Transverse colon (tissue), 4 donors: Measurements from ENCODE around the gene PSMD14. TPM values are rescaled to one million over a fixed set of nuclear protein-coding genes. Genes with fewer than 3 reads are reported as not detected.

ENCODE experiments used
- DNase-seq: peaks from one replicate; pipeline ENCODE4 v3.0.0-alpha.2; 2019
- H3K27ac ChIP-seq, 4 donors: fragments of 200-600 bp; sonication (generic); 2 replicates each; pipeline ENCODE4 v1.5.1; 2016 to 2018; ENCODE audit warnings: inconsistent platforms in 4 of 4
- H3K27me3 ChIP-seq: fragments of 200-600 bp; sonication (generic); 2 replicates; pipeline ENCODE4 v1.5.1; 2017; ENCODE audit warnings: inconsistent platforms
- H3K36me3 ChIP-seq, 4 donors: fragments of 200-600 bp; sonication (generic); 2 replicates each; pipeline ENCODE4 v1.5.1; 2017 to 2019; ENCODE audit warnings: inconsistent platforms in 4 of 4
- H3K4me1 ChIP-seq, 4 donors: fragments of 200-600 bp; sonication (generic); 2 replicates each; pipeline ENCODE4 v1.5.1; 2017 to 2020; ENCODE audit warnings: inconsistent platforms in 4 of 4
- H3K4me3 ChIP-seq, 4 donors: fragments of 200-600 bp; sonication (generic); 1 replicate in 1 of 4; 2 replicates in 3 of 4; pipeline versions ENCODE4 v1.5.1 to v1.6.1; 2017 to 2019; ENCODE audit warnings: inconsistent platforms in 4 of 4
- H3K9me3 ChIP-seq, 2 donors: fragments of 200-600 bp; sonication (generic); 2 replicates each; pipeline ENCODE4 v1.5.1; 2017 to 2019; ENCODE audit warnings: inconsistent platforms in 2 of 2
- CTCF ChIP-seq, 5 experiments: fragments of 200-600 bp in 3 of 5; fragments of 450-650 bp in 2 of 5; sonication (generic) in 3 of 5; IDR thresholded peaks; 1 replicate in 2 of 5; 2 replicates in 3 of 5; pipeline ENCODE4 v1.5.1; 2016 to 2017; ENCODE audit warnings: antibody characterized with exemption in 5 of 5, inconsistent platforms in 3 of 5, mild to moderate bottlenecking in 2 of 5, moderate library complexity in 1 of 5
- EP300 ChIP-seq: sonication (generic); formaldehyde crosslinking; IDR thresholded peaks from one replicate; pipeline ENCODE4 v1.6.1; 2017; ENCODE audit warnings: antibody characterized with exemption, low read depth
- POLR2A ChIP-seq: fragments of 450-650 bp; IDR thresholded peaks from one replicate; pipeline ENCODE4 v1.6.1; 2016; ENCODE audit warnings: antibody characterized with exemption, mild to moderate bottlenecking, moderate library complexity
- POLR2AphosphoS5 ChIP-seq, 3 donors: sonication (generic); formaldehyde crosslinking; IDR thresholded peaks; one replicate each; pipeline ENCODE4 v1.6.1; 2016; ENCODE audit warnings: antibody characterized with exemption in 3 of 3
- WGBS, 2 donors: methylation state at CpG; one replicate each; pipeline ENCODE4 v1.1.5; 2018; ENCODE audit warnings: low coverage in 1 of 2; 5-methylcytosine and 5-hydroxymethylcytosine counted together
- in situ Hi-C, 4 donors: fragments of 200-750 bp; cut with MboI; loops; one replicate each; pipeline versions ENCODE4 v1.15.0 to v1.15.1; 2017; ENCODE audit warnings: low sequenced_read_pairs in 3 of 4, low pct_ligation_motif_present in 1 of 4, low pct_unique_long_range_greater_than_20kb in 1 of 4
- intact Hi-C: fragments of 100-400 bp; cut with DNase I; formaldehyde crosslinking; loops from one replicate; pipeline ENCODE4 v1.15.1; 2023; ENCODE audit warnings: low total_unique reads
- total RNA-seq, 4 donors: library from RNA; depleted of rRNA; stranded (reverse); fragments of >200 nt; gene quantifications; one replicate each; pipeline ENCODE4 v1.1.0, GENCODE V29; 2016

PSMD14 gene
- total RNA-seq, 4 donors from 2014 or later = 5.2 to 30.1 (median 22.6) TPM

GRCh38 chr2:161381546-161381945 lies 73.3 kb downstream of the PSMD14 start:
- Histone ChIP-seq H3K27ac (no peak overlapping the region), H3K9me3 (no peaks in the 10 kb centered on the region), H3K36me3 (no peaks in the 10 kb centered on the region), H3K27me3 (no peaks in the 10 kb centered on the region), H3K4me3 (no peak overlapping the region), H3K4me1 (no peaks in the 10 kb centered on the region)
- in situ Hi-C loops (no loop called here), intact Hi-C loops (no loop called here)
- no peak for TF ChIP-seq POLR2AphosphoS5 (IDR thresholded peaks at IDR 0.05)
- no peak for TF ChIP-seq EP300
- DNase-seq = no peak
- 88 to 93% methylated on average over 3 of the region's 3 CpGs for WGBS, 2 donors

- Histone ChIP-seq H3K27me3 (no peaks in the 10 kb centered on the region), H3K36me3 (no peaks in the 10 kb centered on the region), H3K9me3 (no peaks in the 10 kb centered on the region), H3K4me3 (no peak overlapping the region), H3K4me1 (no peaks in the 10 kb centered on the region), H3K27ac (no peak overlapping the region)
- TF ChIP-seq EP300 = no peak
- TF ChIP-seq CTCF (IDR thresholded peaks at IDR 0.05) = no peak
- TF ChIP-seq POLR2AphosphoS5 (IDR thresholded peaks at IDR 0.05) = no peak
- intact Hi-C loops (no loop called here), in situ Hi-C loops (no loop called here)
- WGBS, 2 donors = 94 to 96% methylated on average over 4 of the region's 4 CpGs
- no peak for DNase-seq
Measured at GRCh38 chr2:161382747-161383146, 74.5 kb downstream of the PSMD14 start.

GRCh38 chr2:161384864-161385263 lies 76.6 kb downstream of the PSMD14 start:
- intact Hi-C loops = no loop called here
- no peak for DNase-seq
- H3K4me3 ChIP-seq = no peak overlapping the region
- in situ Hi-C loops = no loop called here
- H3K4me1 ChIP-seq = no peaks in the 10 kb centered on the region
- no peak overlapping the region for H3K27ac ChIP-seq
- H3K36me3 ChIP-seq = no peaks in the 10 kb centered on the region
- H3K27me3 ChIP-seq = no peaks in the 10 kb centered on the region
- H3K9me3 ChIP-seq = no peaks in the 10 kb centered on the region
- no peak for TF ChIP-seq POLR2A
- no peak for TF ChIP-seq EP300
- no peak for TF ChIP-seq CTCF (IDR thresholded peaks at IDR 0.05)
- no peak for TF ChIP-seq POLR2AphosphoS5 (IDR thresholded peaks at IDR 0.05)

- H3K27me3 ChIP-seq = no peaks in the 10 kb centered on the region
- in situ Hi-C loops = no loop called here
- intact Hi-C loops = no loop called here
Measured at GRCh38 chr2:161386228-161386824, 78.1 kb downstream of the PSMD14 start.

GRCh38 chr2:161388146-161388779 lies 80.0 kb downstream of the PSMD14 start:
- Histone ChIP-seq H3K27ac (no peak overlapping the region), H3K4me1 (no peaks in the 10 kb centered on the region), H3K36me3 (no peaks in the 10 kb centered on the region), H3K9me3 (no peaks in the 10 kb centered on the region), H3K4me3 (no peak overlapping the region), H3K27me3 (no peaks in the 10 kb centered on the region)
- intact Hi-C loops (no loop called here), in situ Hi-C loops (no loop called here)
- DNase-seq = no peak
- 49 to 59% methylated on average over 2 of the region's 2 CpGs for WGBS, 2 donors
- TF ChIP-seq EP300 = no peak
- no peak for TF ChIP-seq POLR2AphosphoS5 (IDR thresholded peaks at IDR 0.05)
- no peak for TF ChIP-seq CTCF (IDR thresholded peaks at IDR 0.05)
- no peak for TF ChIP-seq POLR2A

More at GRCh38 chr2:161386228-161386824, 78.1 kb downstream of the PSMD14 start:
- Histone ChIP-seq H3K27ac (no peak overlapping the region), H3K36me3 (no peaks in the 10 kb centered on the region), H3K4me3 (no peak overlapping the region), H3K4me1 (no peaks in the 10 kb centered on the region), H3K9me3 (no peaks in the 10 kb centered on the region)
- 84 to 94% methylated on average over 2 of the region's 2 CpGs for WGBS, 2 donors
- TF ChIP-seq POLR2A = no peak
- TF ChIP-seq EP300 = no peak
- no peak for DNase-seq
